MM.1S (cell line): ENCODE measurements around the gene ABCC6.

Experiments used
- CTCF ChIP-seq: fragments of 300-600 bp; sonication (generic); IDR thresholded peaks from 2 replicates; pipeline ENCODE4 v1.5.1; 2016; ENCODE audit warnings: antibody characterized with exemption, low read length, mixed read lengths
- EZH2phosphoT487 ChIP-seq: fragments of 300-600 bp; sonication (generic); IDR thresholded peaks from 2 replicates; pipeline ENCODE4 v1.6.1; 2018; ENCODE audit warnings: antibody characterized with exemption, low read length

- TF ChIP-seq EZH2phosphoT487 (no peak), CTCF (no peak)
Observed at GRCh38 chr16:16144416-16144815, 78.9 kb downstream of the ABCC6 start.
